DMS114 treated with DMSO at 0.1 percent for 48 hours (cell line): ENCODE results near the gene ELOVL2.

Experiments used
- DNase-seq: peaks from one replicate; lab custom pipeline; 2025; ENCODE audit not compliant: unreplicated experiment; lab: John Stamatoyannopoulos, UW

ELOVL2 gene

GRCh38 chr6:11058406-11058805 lies 14.3 kb upstream of the ELOVL2 start:
- DNase-seq: no peak

- no peak for DNase-seq
These were observed 12.8 kb upstream of the ELOVL2 start for GRCh38 chr6:11056871-11057270.

DNA sequence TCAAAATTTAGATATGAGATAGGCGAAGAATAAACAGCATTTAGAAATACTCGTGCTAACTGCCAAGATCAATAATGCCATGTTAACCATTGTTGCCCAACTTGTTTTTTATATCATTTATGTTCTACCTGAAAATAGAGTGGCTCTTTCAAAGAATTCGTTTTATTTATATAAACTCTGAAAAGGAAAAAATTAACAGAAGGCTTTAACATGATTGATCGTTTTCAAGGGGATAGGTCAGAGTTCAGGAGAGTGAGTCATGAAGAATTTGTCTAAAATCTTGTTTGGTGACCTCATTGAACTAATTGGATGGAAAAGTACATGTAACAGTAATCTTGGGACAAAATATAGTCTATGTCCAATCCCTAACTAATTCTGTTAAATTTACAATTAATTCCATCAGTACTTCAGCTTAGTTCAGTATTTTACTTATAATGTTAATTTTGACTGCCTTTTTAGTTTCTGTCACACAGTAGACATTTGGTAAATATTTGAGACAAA lies 11.1 kb upstream of the ELOVL2 start:
- no peak for DNase-seq

GRCh38 chr6:11054722-11055121 lies 10.6 kb upstream of the ELOVL2 start:
- DNase-seq: no peak

- no peak for DNase-seq
These were observed 9.2 kb upstream of the ELOVL2 start for GRCh38 chr6:11053307-11053706.

- DNase-seq: no peak
These were observed 6.6 kb upstream of the ELOVL2 start for GRCh38 chr6:11050731-11051130.

DNA sequence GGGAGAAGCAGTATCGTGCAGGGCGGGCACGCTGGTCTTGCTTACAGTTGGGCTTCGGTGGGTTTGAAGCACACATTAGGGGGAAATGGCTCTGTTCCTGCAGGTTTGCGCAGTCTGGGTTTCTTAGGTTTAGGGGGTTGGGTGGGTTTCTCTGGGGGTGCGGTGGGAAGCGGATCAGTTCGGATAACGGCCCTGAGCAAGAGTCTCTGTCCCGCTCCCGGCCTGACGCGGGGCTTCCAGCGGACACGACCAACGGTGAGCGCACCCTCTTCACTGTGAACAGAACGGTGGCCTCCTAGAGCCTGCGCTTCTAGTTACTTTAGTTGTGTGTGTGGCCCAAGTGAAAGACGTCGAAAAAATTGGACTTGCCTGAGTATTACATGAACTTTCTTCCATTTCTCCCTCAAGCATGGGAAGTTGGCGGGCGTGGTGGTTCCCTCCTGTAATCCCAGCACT lies 635 bp upstream of the ELOVL2 start:
- DNase-seq: no peak

DNA sequence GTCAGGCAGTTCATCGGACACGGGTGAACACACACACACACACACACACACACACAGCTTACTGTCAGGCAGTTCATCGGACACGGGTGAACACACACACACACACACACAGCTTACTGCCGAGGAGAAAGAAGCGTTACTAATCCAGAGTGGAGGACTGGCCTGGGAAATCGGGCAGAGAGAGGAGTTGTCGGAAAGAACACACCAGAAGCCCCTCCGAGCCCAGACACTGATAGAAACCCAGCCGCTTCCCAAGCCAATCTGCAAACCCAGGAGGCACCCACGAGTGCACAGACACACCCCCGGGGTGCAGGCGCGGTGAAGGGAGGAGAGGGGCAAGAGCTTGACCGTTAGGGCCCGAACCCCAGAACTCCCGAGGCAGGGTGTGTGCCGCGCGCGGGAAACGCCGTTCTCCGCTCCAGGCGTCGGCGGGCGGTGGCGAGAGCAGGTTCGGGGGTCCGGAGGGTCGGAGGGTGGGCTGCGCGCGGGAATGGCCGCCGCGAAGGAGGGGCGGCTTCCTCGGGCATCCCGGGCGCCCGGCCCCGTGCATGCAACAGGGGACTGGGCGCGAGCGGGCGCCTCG lies 636 bp downstream of the ELOVL2 start:
- peak; percentile 39 for DNase-seq

DNA sequence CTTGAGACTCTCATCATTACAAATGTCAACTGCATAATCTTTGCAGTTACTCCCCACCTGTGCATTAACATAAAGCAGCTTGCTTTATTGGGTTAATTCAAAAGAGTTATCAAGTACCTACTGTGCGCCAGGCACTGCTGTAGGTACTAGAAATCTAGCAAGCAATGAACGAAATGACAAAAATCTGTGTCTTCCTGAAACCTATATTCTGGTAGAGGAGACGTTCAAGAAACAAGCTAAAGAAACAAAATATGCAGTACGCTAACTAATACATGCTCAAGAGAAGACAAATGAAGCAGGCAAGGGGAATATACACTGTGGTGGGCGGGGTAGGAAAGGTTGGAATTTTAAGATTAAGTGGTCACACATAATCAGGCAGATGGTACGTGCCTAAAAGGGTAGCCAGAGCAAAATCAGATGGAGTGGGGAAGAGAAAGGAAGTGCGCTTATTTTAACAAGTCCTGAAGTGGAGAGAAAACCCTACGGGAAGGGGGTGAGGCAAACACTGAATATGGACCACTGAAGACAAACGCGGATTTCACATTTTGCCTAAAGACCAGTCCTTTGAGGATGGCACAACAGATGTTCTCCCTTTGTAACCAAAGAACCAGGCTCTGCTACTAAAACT lies 1.2 kb downstream of the ELOVL2 start:
- peak; percentile 39 for DNase-seq

- DNase-seq: no peak
These were observed 1.9 kb downstream of the ELOVL2 start for GRCh38 chr6:11042025-11042749.

GRCh38 chr6:11040134-11040533 lies 4.0 kb downstream of the ELOVL2 start:
- DNase-seq: no peak

- DNase-seq: no peak
These were observed 5.1 kb downstream of the ELOVL2 start for GRCh38 chr6:11039040-11039439.

DNA sequence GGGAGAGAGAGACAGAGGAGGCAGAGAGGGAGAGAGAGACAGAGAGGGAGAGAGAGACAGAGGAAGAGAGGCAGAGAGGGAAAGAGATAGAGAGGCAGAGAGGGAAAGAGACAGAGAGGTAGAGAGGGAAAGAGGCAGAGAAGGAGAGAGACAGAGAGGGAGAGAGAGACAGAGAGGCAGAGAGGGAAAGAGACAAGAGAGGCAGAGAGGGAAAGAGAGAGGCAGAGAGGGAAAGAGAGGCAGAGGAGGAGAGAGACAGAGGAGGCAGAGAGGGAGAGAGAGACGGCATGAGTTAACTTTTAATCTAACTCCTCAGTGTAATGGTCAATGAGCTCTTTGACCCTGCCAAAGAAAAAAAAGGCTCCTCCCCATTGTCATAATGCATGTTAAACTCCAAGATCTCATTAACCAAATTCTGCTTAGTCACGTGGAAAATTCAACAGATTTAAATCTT lies 7.1 kb downstream of the ELOVL2 start:
- no peak for DNase-seq

- no peak for DNase-seq
These were observed 7.8 kb downstream of the ELOVL2 start for GRCh38 chr6:11036351-11036740.

DNA sequence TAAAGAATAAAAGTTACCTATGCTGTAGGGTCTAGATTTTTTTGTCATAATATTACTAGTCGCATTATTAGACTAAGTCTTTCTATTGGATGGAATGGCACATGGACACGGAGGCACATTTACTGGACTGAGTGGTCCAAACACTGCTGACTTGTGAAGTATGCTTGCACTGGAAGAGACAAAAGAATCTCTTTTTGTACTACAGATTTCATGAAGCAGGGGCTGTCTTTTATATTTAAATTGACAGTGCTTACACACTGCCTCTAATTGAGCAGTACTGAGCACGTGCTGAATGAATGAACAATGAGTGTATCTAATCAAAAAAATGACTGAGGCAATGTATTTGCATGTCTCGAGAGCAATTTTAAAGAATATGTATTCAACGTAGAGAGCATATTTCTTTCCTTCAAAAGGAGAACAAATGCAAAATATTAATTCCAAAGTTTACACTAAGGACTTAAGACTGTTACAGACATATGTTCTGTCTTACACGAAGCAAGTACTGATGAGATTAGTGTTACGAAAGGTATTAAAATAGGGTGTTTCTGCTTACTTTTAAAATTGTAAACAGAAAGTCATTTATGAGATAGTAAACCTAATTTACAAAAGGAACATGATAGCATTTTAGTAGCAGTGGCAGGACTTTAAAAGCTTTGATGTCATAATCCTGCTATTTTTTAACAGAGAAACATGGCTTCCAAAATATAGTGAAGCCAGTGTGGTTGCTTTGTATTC lies 8.3 kb downstream of the ELOVL2 start:
- DNase-seq: no peak

- DNase-seq: no peak
These were observed 10.3 kb downstream of the ELOVL2 start for GRCh38 chr6:11033825-11034224.

DNA sequence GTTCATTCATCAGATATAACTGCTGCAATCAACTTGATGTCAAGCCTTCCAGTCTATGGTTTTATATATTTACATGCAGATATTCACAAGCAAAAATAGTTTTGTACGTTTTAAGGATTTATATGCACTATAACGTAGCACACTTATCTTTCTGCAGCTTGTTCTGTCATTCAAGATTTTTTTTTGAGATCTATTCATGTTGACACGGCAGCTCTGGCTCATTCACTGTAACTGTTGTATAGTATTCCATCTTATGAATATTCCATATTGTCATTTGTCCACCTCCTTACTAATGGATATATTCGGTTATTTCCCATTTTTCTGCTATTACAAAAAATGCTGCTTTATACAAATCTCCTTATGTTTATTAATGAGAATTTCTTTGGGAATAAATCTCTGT lies 13.2 kb downstream of the ELOVL2 start:
- DNase-seq: no peak

DNA sequence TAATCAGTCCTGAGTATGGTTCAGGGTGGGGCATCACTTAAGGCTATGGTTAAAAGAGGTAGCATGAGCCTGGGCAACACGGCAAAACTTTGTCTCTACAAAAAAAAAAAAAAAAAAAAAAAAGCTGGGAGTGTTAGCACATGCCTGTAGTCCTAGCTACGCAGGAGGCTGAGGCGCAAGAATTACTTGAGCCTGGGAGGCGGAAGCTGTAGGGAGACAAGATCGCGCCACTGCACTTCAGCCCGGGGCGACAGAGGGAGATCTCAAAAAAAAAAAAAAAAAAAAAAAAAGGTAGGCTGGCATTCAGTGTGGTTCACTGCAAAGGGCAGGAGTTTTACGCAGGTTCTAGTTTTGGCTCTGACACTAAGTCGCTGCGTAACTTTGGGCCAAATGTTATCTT lies 15.1 kb downstream of the ELOVL2 start:
- DNase-seq: no peak

DNA sequence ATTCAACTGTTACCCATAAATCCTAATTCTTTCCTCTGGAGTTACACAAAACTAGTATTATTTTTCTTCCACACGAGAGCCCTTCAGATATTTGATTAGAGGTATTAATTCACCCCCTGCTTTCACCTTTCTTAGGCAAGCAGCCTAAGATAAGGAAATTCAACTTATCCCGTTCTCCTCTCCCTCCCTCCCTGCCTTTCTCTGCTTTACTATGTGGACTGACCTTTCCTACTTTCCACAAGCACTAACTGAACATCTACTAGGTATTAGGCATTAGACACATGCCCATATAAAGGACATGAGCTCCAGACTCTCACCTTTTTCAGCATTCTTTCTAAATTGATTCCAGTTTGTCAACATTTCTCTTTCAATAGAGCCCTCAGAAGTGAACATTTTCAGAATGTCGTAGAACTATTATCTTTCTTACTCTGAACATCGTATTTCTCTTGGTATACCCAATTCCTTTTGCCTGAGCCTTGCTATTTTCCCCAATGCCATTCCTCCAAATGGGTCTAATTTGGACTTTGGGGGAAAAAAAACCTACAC lies 16.5 kb downstream of the ELOVL2 start:
- DNase-seq: no peak

DNA sequence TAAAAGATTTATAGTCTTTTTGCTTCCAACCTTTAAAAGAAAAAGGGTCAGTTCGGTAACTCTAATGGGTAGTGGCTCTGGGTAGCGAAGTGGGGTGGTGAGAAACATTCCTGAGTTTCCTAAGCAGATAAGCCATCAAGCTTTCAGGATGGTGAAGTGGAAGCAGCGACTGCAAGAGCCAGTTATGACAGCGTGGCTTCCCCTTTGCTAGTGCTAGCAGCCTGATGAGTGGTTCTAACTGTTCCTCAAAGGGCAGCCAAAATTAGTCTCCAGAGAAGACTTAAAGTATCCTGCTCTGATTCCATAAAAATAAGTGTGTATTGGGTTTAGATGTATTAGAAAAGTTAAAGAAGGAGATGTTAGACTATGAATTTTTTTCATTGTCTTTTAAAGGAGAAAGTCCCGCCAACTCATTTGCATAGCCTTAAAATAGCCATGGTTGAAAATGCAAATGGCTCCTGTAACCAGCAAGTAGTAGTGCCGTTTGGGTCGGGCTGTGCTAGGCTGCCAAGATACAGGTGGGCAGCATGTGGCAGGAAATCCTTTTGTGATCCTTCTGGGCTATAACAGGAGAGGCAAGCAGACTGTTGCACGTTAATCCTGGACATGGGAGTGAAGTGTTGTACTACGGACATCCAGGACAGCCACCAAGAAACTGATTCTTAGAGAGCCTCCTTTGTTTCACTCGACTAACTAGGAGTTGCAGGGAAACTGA lies 18.0 kb downstream of the ELOVL2 start:
- DNase-seq: no peak

DNA sequence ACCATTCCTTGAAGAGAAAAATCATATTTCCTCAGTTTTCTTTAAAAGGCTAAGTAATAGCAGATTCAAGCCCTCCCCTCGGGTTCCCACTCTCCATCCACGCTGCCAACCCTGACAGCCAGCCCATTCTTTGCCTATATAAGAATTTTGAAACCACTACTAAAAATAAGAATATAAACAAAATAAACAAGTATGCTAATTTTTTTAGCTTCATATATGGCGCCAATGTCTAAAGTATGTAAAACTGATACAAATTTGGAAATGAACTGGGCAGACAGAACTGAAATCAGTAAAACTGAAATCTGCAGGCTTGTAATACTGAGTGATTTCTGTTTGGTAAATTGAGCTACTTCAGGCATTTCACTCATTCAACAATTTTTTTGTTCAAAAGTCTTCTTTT lies 19.0 kb downstream of the ELOVL2 start:
- no peak for DNase-seq
